ENCODE data around the gene DLAT.
"Not testable (repeated sequence)": the region's sequence is repeated elsewhere in the genome, so short reads cannot be mapped to it uniquely, and the experiment has no call there.

The DLAT gene

DNA sequence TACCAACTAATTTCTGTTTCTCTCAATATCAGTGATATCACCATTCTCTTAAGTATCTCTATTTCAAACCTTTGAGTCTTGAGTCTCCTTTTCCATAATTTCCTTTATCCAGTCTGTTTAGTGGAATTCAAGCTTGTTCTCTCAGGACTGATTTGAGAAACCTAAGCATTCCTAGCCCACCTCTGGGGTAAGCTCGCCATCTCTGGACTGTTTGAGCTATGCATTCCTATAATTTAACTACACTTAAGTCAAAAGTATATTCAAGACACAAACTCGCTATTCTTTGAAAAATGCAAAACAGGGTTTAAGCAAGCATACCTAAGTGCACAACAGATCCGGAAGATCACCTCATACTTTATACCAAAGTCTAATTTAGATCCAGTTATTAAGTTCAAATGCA is 2.1 kb upstream of the DLAT start:
- Mint-ChIP-seq H3K4me3 (no peak overlapping the region), H3K9me3 (no peaks in the 10 kb centered on the region), H3K27me3 (no peaks in the 10 kb centered on the region), H3K36me3 (no peaks in the 10 kb centered on the region), H3K27ac (peak overlapping the region; percentile 50), H3K4me1 (peaks cover 11% of the 10 kb centered on the region)
- no peak for ATAC-seq

DNA sequence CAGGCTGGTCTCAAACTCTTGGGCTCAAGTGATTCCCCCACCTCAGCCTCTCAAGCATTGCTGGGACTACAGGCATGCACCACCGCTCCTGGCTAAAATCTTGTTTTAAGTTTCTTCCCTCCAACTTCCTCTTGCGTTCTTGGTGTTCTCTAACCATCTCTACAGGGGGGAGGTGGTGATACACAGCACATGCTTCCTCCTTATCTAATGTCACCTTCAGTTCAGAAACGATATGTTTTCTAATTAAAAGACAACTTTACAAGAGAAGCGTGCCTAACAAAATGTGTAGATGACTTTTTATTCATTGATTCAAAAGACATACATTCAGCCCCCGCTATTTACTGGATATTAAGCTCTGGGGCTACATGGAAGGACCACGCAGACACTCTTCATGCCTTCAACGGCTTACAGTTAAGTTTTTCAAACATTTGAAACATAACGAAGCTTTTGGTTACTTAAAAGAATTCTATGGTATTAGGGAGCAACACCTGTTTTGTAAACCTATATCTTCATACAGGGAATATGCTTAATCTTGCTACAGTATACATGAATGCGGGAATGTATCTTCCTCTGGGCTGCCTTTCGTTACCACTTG is 933 bp upstream of the DLAT start:
- ATAC-seq = peak; percentile 83
- H3K27me3 Mint-ChIP-seq = no peaks in the 10 kb centered on the region
- peaks cover 9% of the 10 kb centered on the region for H3K36me3 Mint-ChIP-seq
- no peaks in the 10 kb centered on the region for H3K9me3 Mint-ChIP-seq
- H3K4me3 Mint-ChIP-seq = peak overlapping the region; percentile 100
- peaks cover 11% of the 10 kb centered on the region for H3K4me1 Mint-ChIP-seq
- H3K27ac Mint-ChIP-seq = peak overlapping the region; percentile 99

GRCh38 chr11:112025707-112026106 is 499 bp downstream of the DLAT start:
- H3K4me1 Mint-ChIP-seq = peaks cover 16% of the 10 kb centered on the region
- H3K4me3 Mint-ChIP-seq = peak overlapping the region; percentile 100
- peak overlapping the region; percentile 99 for H3K27ac Mint-ChIP-seq
- peaks cover 22% of the 10 kb centered on the region for H3K36me3 Mint-ChIP-seq
- no peaks in the 10 kb centered on the region for H3K27me3 Mint-ChIP-seq
- H3K9me3 Mint-ChIP-seq = no peaks in the 10 kb centered on the region
- ATAC-seq = no peak

DNA sequence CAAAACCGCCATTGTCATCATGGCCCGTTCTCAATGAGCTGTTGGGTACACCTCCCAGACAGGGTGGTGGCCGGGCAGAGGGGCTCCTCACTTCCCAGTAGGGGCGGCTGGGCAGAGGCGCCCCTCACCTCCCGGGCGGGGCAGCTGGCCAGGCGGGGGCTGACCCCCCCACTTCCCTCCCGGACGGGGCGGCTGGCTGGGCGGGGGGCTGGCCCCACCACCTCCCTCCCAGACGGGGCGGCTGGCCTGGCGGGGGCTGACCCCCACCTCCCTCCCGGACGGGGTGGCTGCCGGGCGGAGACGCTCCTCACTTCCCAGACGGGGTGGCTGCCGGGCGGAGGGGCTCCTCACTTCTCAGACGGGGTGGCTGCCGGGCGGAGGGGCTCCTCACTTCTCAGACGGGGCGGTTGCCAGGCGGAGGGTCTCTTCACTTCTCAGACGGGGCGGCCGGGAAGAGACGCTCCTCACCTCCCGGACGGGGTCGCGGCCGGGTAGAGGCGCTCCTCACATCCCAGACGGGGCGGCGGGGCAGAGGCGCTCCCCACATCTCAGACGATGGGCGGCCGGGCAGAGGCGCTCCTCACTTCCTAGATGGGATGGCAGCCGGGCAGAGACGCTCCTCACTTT is 1.7 kb downstream of the DLAT start:
- peaks cover 16% of the 10 kb centered on the region for H3K4me1 Mint-ChIP-seq
- H3K27me3 Mint-ChIP-seq, H3K27ac Mint-ChIP-seq, H3K9me3 Mint-ChIP-seq, ATAC-seq, H3K4me3 Mint-ChIP-seq: not testable (repeated sequence)
- peaks cover 22% of the 10 kb centered on the region for H3K36me3 Mint-ChIP-seq

- Mint-ChIP-seq H3K4me3 (no peak overlapping the region), H3K36me3 (peaks cover 39% of the 10 kb centered on the region), H3K9me3 (no peaks in the 10 kb centered on the region), H3K27ac (no peak overlapping the region), H3K4me1 (peaks cover 5% of the 10 kb centered on the region), H3K27me3 (no peaks in the 10 kb centered on the region)
- no peak for ATAC-seq
Measured at GRCh38 chr11:112029460-112029859, 4.3 kb downstream of the DLAT start.

DNA sequence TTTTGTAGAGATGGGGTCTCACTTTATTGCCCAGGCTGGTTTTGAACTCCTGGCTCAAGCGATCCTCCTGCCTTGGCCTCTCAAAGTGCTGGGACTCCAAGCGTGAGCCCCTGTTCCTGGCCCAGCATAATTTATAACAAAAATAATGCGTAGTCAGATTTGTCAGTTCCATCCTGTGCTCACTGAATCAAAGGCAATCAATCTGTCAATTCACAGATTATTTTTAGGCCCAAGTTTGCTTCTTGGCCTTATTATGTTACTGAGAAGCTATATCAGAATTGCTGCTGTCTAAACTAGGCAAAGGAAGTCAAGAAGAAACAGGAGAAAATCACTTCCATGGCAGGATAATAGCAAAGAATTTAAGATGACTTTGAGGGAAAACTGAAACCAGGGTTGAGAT is 8.7 kb downstream of the DLAT start:
- no peak overlapping the region for H3K4me3 Mint-ChIP-seq
- H3K4me1 Mint-ChIP-seq = peaks cover 5% of the 10 kb centered on the region
- peaks cover 40% of the 10 kb centered on the region for H3K36me3 Mint-ChIP-seq

GRCh38 chr11:112037527-112037926 is 12.3 kb downstream of the DLAT start:
- no peaks in the 10 kb centered on the region for H3K4me1 Mint-ChIP-seq
- peaks cover 49% of the 10 kb centered on the region for H3K36me3 Mint-ChIP-seq
- no peaks in the 10 kb centered on the region for H3K27me3 Mint-ChIP-seq
- no peak overlapping the region for H3K4me3 Mint-ChIP-seq
- no peak for ATAC-seq
- H3K27ac Mint-ChIP-seq = no peak overlapping the region
- H3K9me3 Mint-ChIP-seq = no peaks in the 10 kb centered on the region

More for the DNA sequence above, 8.7 kb downstream of the DLAT start:
- no peaks in the 10 kb centered on the region for H3K27me3 Mint-ChIP-seq
- no peak for ATAC-seq
- H3K27ac Mint-ChIP-seq = no peak overlapping the region
- no peaks in the 10 kb centered on the region for H3K9me3 Mint-ChIP-seq

- Mint-ChIP-seq H3K27ac (peak overlapping the region; percentile 30), H3K4me3 (no peak overlapping the region)
Measured at GRCh38 chr11:112042161-112042960, 17.2 kb downstream of the DLAT start.

DNA sequence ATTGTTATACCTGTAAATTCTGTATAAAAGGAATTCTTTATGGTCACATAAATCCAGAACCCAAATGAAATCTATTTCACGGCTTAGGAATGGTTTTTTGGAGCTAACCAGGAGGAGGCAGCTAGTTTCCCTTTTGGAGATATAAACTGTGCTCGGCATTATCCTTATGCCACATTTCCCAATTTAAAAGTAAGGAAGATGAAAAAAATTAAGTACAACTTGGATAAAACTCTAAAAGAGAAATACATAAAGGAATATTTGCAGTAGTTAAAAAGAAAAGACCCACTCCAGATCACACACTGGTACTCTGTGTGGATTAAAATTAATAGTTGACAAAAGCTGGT is 17.7 kb downstream of the DLAT start:
- Mint-ChIP-seq H3K9me3 (no peaks in the 10 kb centered on the region), H3K4me1 (peaks cover 1% of the 10 kb centered on the region), H3K27me3 (no peaks in the 10 kb centered on the region), H3K27ac (no peak overlapping the region), H3K36me3 (peaks cover 55% of the 10 kb centered on the region), H3K4me3 (no peak overlapping the region)
- no peak for ATAC-seq

More at GRCh38 chr11:112042161-112042960, 17.2 kb downstream of the DLAT start:
- H3K9me3 Mint-ChIP-seq = no peaks in the 10 kb centered on the region
- H3K27me3 Mint-ChIP-seq = no peaks in the 10 kb centered on the region
- no peak for ATAC-seq
- no peaks in the 10 kb centered on the region for H3K4me1 Mint-ChIP-seq
- H3K36me3 Mint-ChIP-seq = peaks cover 50% of the 10 kb centered on the region

GRCh38 chr11:112044961-112045360 is 19.8 kb downstream of the DLAT start:
- H3K9me3 Mint-ChIP-seq = no peaks in the 10 kb centered on the region
- H3K36me3 Mint-ChIP-seq = peaks cover 62% of the 10 kb centered on the region

DNA sequence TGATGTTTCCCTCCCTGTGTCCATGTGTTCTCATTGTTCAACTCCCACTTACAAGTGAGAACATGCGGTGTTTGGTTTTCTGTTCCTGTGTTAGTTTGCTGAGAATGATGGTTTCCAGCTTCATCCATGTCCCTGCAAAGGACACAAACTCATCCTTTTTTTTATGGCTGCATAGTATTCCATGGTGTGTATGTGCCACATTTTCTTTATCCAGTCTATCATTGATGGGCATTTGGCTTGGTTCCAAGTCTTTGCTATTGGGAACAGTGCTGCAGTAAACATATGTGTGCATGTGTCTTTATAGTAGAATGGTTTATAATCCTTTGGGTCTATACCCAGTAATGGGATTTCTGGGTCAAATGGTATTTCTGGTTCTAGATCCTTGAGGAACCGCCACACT is 21.4 kb downstream of the DLAT start:
- Mint-ChIP-seq H3K4me1 (peaks cover 38% of the 10 kb centered on the region), H3K36me3 (peaks cover 59% of the 10 kb centered on the region)
- ATAC-seq, H3K4me3 Mint-ChIP-seq, H3K27ac Mint-ChIP-seq, H3K9me3 Mint-ChIP-seq, H3K27me3 Mint-ChIP-seq: not testable (repeated sequence)

More at GRCh38 chr11:112044961-112045360, 19.8 kb downstream of the DLAT start:
- H3K27me3 Mint-ChIP-seq = no peaks in the 10 kb centered on the region
- H3K4me3 Mint-ChIP-seq = no peak overlapping the region
- no peak for ATAC-seq
- H3K4me1 Mint-ChIP-seq = peaks cover 22% of the 10 kb centered on the region
- no peak overlapping the region for H3K27ac Mint-ChIP-seq

DNA sequence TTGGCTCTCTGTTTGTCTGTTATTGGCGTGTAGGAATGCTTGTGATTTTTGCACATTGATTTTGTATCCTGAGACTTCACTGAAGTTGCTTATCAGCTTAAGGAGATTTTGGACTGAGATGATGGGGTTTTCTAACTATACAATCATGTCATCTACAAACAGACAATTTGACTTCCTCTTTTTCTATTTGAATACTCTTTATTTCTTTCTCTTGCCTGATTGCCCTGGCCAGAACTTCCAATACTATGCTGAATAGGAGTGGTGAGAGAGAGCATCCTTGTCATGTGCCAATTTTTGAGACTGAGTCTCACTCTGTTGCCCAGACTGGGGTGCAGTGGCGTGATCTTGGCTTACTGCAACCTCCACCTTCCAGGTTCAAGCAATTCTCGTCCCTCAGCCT is 23.0 kb downstream of the DLAT start:
- not testable (repeated sequence) for H3K4me3 Mint-ChIP-seq
- ATAC-seq = peak; percentile 27

GRCh38 chr11:112049777-112050176 is 24.6 kb downstream of the DLAT start:
- Mint-ChIP-seq H3K4me3 (no peak overlapping the region), H3K27ac (peak overlapping the region; percentile 78), H3K36me3 (peaks cover 57% of the 10 kb centered on the region), H3K27me3 (no peaks in the 10 kb centered on the region), H3K4me1 (peaks cover 48% of the 10 kb centered on the region), H3K9me3 (no peaks in the 10 kb centered on the region)
- ATAC-seq = no peak

More for the DNA sequence above, 23.0 kb downstream of the DLAT start:
- Mint-ChIP-seq H3K4me1 (peaks cover 48% of the 10 kb centered on the region), H3K27ac (peak overlapping the region; percentile 78), H3K36me3 (peaks cover 55% of the 10 kb centered on the region)
- not testable (repeated sequence) for H3K27me3 Mint-ChIP-seq, H3K9me3 Mint-ChIP-seq

GRCh38 chr11:112050721-112051120 is 25.5 kb downstream of the DLAT start:
- Mint-ChIP-seq H3K36me3 (peaks cover 63% of the 10 kb centered on the region), H3K4me3 (peak overlapping the region; percentile 30)
- peak; percentile 81 for ATAC-seq

GRCh38 chr11:112051768-112052167 is 26.6 kb downstream of the DLAT start:
- H3K27ac Mint-ChIP-seq = peak overlapping the region; percentile 78
- H3K4me3 Mint-ChIP-seq = no peak overlapping the region
- peaks cover 60% of the 10 kb centered on the region for H3K36me3 Mint-ChIP-seq
- no peaks in the 10 kb centered on the region for H3K9me3 Mint-ChIP-seq
- peaks cover 48% of the 10 kb centered on the region for H3K4me1 Mint-ChIP-seq
- ATAC-seq = no peak
- H3K27me3 Mint-ChIP-seq = no peaks in the 10 kb centered on the region

More at GRCh38 chr11:112050721-112051120, 25.5 kb downstream of the DLAT start:
- Mint-ChIP-seq H3K4me1 (peaks cover 48% of the 10 kb centered on the region), H3K27ac (peak overlapping the region; percentile 78), H3K9me3 (no peaks in the 10 kb centered on the region), H3K27me3 (no peaks in the 10 kb centered on the region)

Measured in stimulated activated memory B cell treated with anti-CD40 and anti-IgM and Interleukin-4, amounts not matched to agents 10 μg/mL and 1 μg/mL and 100 μg/mL, for 72 hours (primary cell).